HG02759 (cell line): ENCODE measurements around the gene ADCY5.

Experiments
- ATAC-seq: cut with Tn5 transposase; IDR thresholded peaks from one replicate; pipeline ENCODE4 v1.9.1; 2021; ENCODE audit warnings: mild to moderate bottlenecking, moderate library complexity; ENCODE audit not compliant: unreplicated experiment

ADCY5 gene

GRCh38 chr3:123312331-123313265 lies 136.3 kb downstream of the ADCY5 start:
- ATAC-seq: no peak

- ATAC-seq: no peak
Measured at GRCh38 chr3:123311201-123311600, 137.7 kb downstream of the ADCY5 start.

GRCh38 chr3:123310741-123311140 lies 138.1 kb downstream of the ADCY5 start:
- ATAC-seq: no peak

GRCh38 chr3:123310186-123310585 lies 138.7 kb downstream of the ADCY5 start:
- ATAC-seq: no peak

GRCh38 chr3:123307064-123307463 lies 141.8 kb downstream of the ADCY5 start:
- ATAC-seq: no peak

GRCh38 chr3:123305192-123305591 lies 143.7 kb downstream of the ADCY5 start:
- no peak for ATAC-seq

- no peak for ATAC-seq
Measured at GRCh38 chr3:123303976-123304560, 144.8 kb downstream of the ADCY5 start.

GRCh38 chr3:123302961-123303360 lies 145.9 kb downstream of the ADCY5 start:
- no peak for ATAC-seq

GRCh38 chr3:123301331-123302184 lies 147.3 kb downstream of the ADCY5 start:
- ATAC-seq: no peak

- no peak for ATAC-seq
Measured at GRCh38 chr3:123300583-123300982, 148.3 kb downstream of the ADCY5 start.

- ATAC-seq: no peak
Measured at GRCh38 chr3:123300056-123300455, 148.8 kb downstream of the ADCY5 start.

- no peak for ATAC-seq
Measured at GRCh38 chr3:123299581-123299980, 149.3 kb downstream of the ADCY5 start.

GRCh38 chr3:123298903-123299302 lies 150.0 kb downstream of the ADCY5 start:
- ATAC-seq: no peak

GRCh38 chr3:123297627-123297899 lies 151.3 kb downstream of the ADCY5 start:
- no peak for ATAC-seq

- ATAC-seq: no peak
Measured at GRCh38 chr3:123296836-123297626, 151.9 kb downstream of the ADCY5 start.

- ATAC-seq: no peak
Measured at GRCh38 chr3:123296261-123296660, 152.6 kb downstream of the ADCY5 start.

- no peak for ATAC-seq
Measured at GRCh38 chr3:123295901-123296250, 153.0 kb downstream of the ADCY5 start.

- ATAC-seq: no peak
Measured at GRCh38 chr3:123295171-123295900, 153.6 kb downstream of the ADCY5 start.

- no peak for ATAC-seq
Measured at GRCh38 chr3:123294296-123294938, 154.5 kb downstream of the ADCY5 start.
